ENCODE results near the gene CYP17A1.
A peak's percentile ranks its signal among the peaks of the same experiment; 100 is the strongest.

Gene CYP17A1

GRCh38 chr10:102804382-102805055 is 32.7 kb downstream of the CYP17A1 start:
- no peak for DNase-seq (ENCODE audit: low spot score)

- DNase-seq (ENCODE audit: low spot score) = peak; percentile 89
These were observed 34.2 kb downstream of the CYP17A1 start for GRCh38 chr10:102802920-102803534.

GRCh38 chr10:102801978-102802377 is 35.2 kb downstream of the CYP17A1 start:
- DNase-seq (ENCODE audit: low spot score) = no peak

- DNase-seq (ENCODE audit: low spot score) = no peak
These were observed 35.7 kb downstream of the CYP17A1 start for GRCh38 chr10:102801496-102801895.

GRCh38 chr10:102800611-102801335 is 36.4 kb downstream of the CYP17A1 start:
- DNase-seq (ENCODE audit: low spot score) = no peak

DNA sequence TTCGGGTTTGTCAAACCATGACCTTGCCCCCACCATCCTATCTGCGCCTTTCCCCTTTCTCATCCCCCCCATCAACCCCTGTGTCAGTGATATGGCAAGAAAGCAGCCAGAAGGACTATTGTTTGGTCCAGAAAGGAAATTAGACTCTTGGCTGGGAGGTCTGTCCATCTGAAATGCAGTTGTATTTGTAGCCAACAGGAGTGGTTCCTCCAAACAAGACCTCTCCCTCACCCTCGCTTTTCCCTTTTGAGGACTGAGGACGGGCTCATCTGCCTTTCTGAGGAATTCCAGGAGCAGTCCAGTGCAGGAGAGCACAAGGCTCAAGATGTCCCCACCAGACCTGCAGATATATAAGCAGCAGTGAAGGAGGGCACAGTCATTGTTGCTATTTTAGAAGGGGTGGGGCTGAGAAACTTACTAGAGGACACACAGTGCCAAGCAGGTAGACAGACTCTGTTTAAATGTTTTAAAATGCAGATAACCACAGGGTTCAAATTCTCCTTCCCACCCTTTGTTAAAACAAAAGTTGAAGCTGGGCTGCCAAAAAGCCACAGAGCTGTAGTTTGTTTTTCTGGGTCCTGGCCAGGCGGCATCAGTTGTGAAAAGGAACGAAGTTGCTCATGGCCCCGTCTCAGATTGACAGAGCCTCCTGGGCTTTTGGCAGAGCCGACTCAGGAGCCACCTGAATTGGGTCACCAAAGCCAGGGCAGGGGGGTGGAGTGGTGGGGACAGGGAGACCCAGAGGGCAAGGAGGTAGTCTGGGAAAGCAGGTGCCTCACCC is 37.3 kb downstream of the CYP17A1 start:
- DNase-seq (ENCODE audit: low spot score) = no peak

GRCh38 chr10:102796407-102797176 is 40.6 kb downstream of the CYP17A1 start:
- DNase-seq (ENCODE audit: low spot score) = no peak

- DNase-seq (ENCODE audit: low spot score) = no peak
These were observed 41.5 kb downstream of the CYP17A1 start for GRCh38 chr10:102795453-102796406.

GRCh38 chr10:102791754-102792395 is 45.3 kb downstream of the CYP17A1 start:
- no peak for DNase-seq (ENCODE audit: low spot score)

DNA sequence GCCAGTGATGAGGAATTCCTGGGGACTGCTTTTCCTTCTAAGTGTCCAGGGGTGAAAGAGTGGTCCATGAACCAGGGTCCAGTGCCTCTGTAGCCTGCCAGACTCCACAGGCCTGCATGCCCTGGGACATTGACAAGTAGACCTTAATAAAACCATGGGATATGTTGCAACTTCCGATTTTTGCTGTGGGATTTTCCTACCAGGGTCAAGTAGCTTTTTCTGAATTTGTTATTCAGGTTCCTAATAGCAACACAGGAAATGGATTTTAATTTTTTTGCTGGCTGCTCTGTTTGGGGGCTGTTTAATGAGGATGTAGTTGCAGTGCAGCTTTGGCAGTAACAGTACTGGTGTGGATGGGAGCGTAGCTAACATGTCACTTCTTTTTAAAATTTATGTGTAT is 51.4 kb downstream of the CYP17A1 start:
- DNase-seq (ENCODE audit: low spot score) = no peak

DNA sequence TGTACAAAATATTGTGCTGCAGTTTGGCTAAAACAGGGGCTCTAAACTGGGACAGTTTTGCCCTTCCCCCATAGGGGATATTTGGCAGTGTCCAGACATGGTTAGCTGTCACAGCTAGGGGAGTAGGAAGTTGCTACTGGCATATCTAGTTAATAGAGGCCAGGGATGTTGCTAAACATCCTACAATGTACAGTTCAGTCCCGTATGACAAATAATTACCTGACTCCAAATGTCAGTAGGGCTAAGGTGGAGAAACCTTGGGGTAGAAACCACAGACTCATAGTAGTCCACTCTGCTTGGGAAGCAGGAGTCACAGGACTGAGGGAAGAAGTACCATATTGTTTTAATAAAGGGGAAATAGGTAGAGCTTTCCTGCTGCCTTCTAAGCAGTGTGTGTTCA is 53.6 kb downstream of the CYP17A1 start:
- DNase-seq (ENCODE audit: low spot score) = no peak

DNA sequence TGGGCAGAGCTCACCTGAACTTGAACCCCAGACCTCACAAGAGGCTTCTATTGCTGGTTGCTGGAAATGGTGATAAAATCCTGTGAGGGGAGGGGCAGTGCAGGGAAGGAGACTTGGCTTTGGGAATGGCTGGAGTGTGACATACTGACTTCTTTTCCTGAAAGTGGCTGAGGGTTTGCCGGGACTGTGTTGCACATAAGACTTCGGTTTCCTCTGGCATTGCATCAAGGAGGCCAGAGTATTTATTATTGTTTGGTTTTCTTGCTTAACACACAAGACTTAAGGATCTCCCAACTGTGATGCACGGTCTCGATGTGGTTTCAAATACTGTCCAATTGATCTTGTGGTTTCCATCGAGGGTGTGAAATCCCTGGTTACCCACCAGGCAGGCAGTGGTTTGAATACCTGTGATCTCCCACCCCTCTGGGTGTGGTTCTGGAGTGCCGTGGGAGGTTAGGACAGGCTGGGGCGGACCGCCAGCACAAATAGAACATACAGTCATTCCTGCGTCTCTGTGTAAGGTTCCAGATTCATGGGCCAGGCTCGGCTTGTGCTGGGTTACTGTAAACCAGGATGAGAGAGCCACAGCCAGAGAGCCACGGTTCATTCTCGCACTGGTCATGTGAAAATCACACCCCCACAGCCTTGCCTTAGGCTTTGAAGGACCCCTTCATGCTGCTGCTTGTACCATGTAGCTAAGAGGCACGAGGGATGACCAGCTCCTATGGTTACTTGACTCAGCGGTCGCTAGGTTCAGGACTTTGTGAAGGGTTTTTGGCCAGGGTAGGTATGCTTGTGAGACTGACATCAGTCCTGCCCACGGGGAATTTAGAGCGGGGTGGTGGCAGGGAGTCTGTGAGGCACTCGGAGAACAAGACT is 54.3 kb downstream of the CYP17A1 start:
- no peak for DNase-seq (ENCODE audit: low spot score)

DNA sequence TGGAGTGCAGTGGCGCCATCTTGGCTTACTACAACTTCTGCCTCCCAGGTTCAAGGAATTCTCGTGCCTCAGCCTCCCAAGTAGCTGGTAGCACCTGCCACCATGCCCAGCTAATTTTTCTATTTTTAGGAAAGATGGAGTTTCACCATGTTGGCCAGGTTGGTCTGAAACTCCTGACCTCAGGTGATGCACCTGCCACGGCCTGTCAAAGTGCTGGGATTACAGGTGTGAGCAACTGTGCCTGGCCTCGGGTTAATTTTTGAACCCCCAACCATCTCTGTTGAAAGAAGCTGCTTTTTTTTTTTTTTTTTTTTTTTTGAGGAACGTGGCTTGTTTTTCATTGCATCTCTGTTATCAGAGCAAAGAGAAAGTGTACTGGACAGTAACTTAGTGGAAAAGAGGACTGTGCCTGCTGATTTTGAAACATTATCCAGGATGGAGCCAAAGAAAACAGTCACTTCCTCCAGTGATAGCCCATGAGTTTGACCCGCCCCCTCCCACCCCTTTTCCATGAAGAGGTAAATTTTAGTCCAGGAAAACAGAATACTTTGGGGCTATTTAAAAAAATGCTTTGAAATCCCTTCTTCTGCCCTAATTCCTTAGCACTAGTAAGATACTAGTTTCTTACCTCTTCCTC is 55.2 kb downstream of the CYP17A1 start:
- no peak for DNase-seq (ENCODE audit: low spot score)

- DNase-seq (ENCODE audit: low spot score) = no peak
These were observed 55.9 kb downstream of the CYP17A1 start for GRCh38 chr10:102781090-102781920.
